CD4-positive, alpha-beta T cell (primary cell): Measurements from ENCODE around the gene PAX4. TPM values are rescaled to one million over a fixed set of nuclear protein-coding genes. Genes with fewer than 3 reads are reported as not detected.

ENCODE experiments used
- ATAC-seq: fragments of 200-7000 bp; cut with Tn5 transposase; one replicate; pipeline ENCODE4 v1.10.0; 2022; ENCODE audit warnings: mild to moderate bottlenecking; ENCODE audit not compliant: poor library complexity
- CTCF ChIA-PET: fragments of 350-600 bp; sonication (Branson Sonifier 250); formaldehyde crosslinking; loops from one replicate; lab custom pipeline; 2021; ENCODE audit warnings: antibody characterized with exemption, inconsistent platforms; lab: Charles Lee
- POLR2A ChIA-PET: fragments of 350-600 bp; sonication (Branson Sonifier 250); formaldehyde crosslinking; loops from one replicate; lab custom pipeline; 2021; ENCODE audit warnings: antibody characterized with exemption, inconsistent platforms; lab: Charles Lee
- DNase-seq, 14 experiments: peaks; one replicate each; pipeline ENCODE4 v3.0.0-alpha.2; 2013 to 2020; ENCODE audit warnings: mixed read lengths in 2 of 14
- H3K27ac ChIP-seq, 2 donors: one replicate each; pipeline versions ENCODE4 v1.5.1 to v1.7.0; 2013; ENCODE audit warnings: low read length in 2 of 2, low read depth in 1 of 2, mild to moderate bottlenecking in 1 of 2
- H3K27me3 ChIP-seq, 2 experiments: 1 replicate in 1 of 2; 2 replicates in 1 of 2; pipeline versions ENCODE4 v1.6.1 to v1.7.0; 2013; ENCODE audit warnings: low read length in 2 of 2, control low read depth in 1 of 2, mild to moderate bottlenecking in 1 of 2, moderate library complexity in 1 of 2; ENCODE audit not compliant: insufficient read depth in 2 of 2, control insufficient read depth in 1 of 2
- H3K36me3 ChIP-seq: one replicate; pipeline ENCODE4 v1.6.1; 2013; ENCODE audit warnings: low read length, control low read depth; ENCODE audit not compliant: insufficient read depth
- H3K4me1 ChIP-seq: one replicate; pipeline ENCODE4 v1.6.1; 2013; ENCODE audit warnings: low read length, control low read depth; ENCODE audit not compliant: insufficient read depth
- H3K4me3 ChIP-seq: one replicate; pipeline ENCODE4 v1.5.1; 2013; ENCODE audit warnings: mild to moderate bottlenecking, low read length, moderate library complexity
- H3K9me3 ChIP-seq, 2 experiments: 1 replicate in 1 of 2; 2 replicates in 1 of 2; pipeline versions ENCODE4 v1.6.1 to v1.7.0; 2013; ENCODE audit warnings: low read length in 2 of 2, mild to moderate bottlenecking in 2 of 2, control low read depth in 1 of 2, moderate library complexity in 1 of 2; ENCODE audit not compliant: control insufficient read depth in 1 of 2, insufficient read depth in 1 of 2
- H3K27ac Mint-ChIP-seq: one replicate; pipeline ENCODE4 v1.8.0; 2020; ENCODE audit warnings: mixed read lengths
- H3K27me3 Mint-ChIP-seq: one replicate; pipeline ENCODE4 v1.8.0; 2021; ENCODE audit warnings: mixed read lengths
- H3K36me3 Mint-ChIP-seq: one replicate; pipeline ENCODE4 v1.8.0; 2021; ENCODE audit warnings: low read depth, mixed read lengths
- H3K4me1 Mint-ChIP-seq: one replicate; pipeline ENCODE4 v1.8.0; 2021; ENCODE audit warnings: low read depth, mixed read lengths
- H3K4me3 Mint-ChIP-seq: one replicate; pipeline ENCODE4 v1.8.0; 2020; ENCODE audit warnings: mild to moderate bottlenecking, mixed read lengths
- H3K9me3 Mint-ChIP-seq: one replicate; pipeline ENCODE4 v1.8.0; 2020; ENCODE audit warnings: mixed read lengths
- CTCF ChIP-seq: fragments of 200-600 bp; IDR thresholded peaks from one replicate; pipeline ENCODE4 v1.8.0; 2022; ENCODE audit warnings: antibody characterized with exemption, mild to moderate bottlenecking
- intact Hi-C, 2 experiments: fragments of 100-400 bp; cut with DNase I in 1 of 2; cut with micrococcal nuclease in 1 of 2; formaldehyde crosslinking; loops; one replicate each; pipeline versions ENCODE4 v1.15.1 to v1.9.0; 2023 to 2025; cut with DNase I, micrococcal nuclease
- polyA plus RNA-seq, 2 donors: library from polyadenylated mRNA; unstranded; fragments of 120-200 nt; gene quantifications; one replicate each; pipeline ENCODE4 v1.2.1, GENCODE V29; 2013
- total RNA-seq, 174 experiments: library from RNA in 2 of 174; stranded (reverse) in 2 of 174; gene quantifications; one replicate each; pipeline ENCODE4 v1.2.3 and lab custom pipeline; 2021 to 2026

Gene PAX4, protein sequence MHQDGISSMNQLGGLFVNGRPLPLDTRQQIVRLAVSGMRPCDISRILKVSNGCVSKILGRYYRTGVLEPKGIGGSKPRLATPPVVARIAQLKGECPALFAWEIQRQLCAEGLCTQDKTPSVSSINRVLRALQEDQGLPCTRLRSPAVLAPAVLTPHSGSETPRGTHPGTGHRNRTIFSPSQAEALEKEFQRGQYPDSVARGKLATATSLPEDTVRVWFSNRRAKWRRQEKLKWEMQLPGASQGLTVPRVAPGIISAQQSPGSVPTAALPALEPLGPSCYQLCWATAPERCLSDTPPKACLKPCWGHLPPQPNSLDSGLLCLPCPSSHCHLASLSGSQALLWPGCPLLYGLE
- not detected for total RNA-seq
- polyA plus RNA-seq (2013, experiment 1 of 2) = not detected
- polyA plus RNA-seq (2013, experiment 2 of 2) = not detected
- 0 to 0.20 (median 0) reads per million in 172 experiments for total RNA-seq (lab: John Stamatoyannopoulos, UW)

GRCh38 chr7:127618042-127618441, at the start of gene PAX4:
Gene PAX4, minus strand, starts transcription at chr7:127618142. Its CDS starts 2,214 bp downstream, at chr7:127615928.
- no peak within 1 kb of the TSS for H3K27ac ChIP-seq
- H3K4me1 ChIP-seq = peaks cover 3% of the 10 kb centered on the region
- ChIA-PET CTCF (interaction anchor here (1.4 kb wide), 1 partner anchor 9 kb away, joined by 3 read pairs; no protein-coding TSS in a partner anchor), POLR2A (no interaction called here)
- ATAC-seq = no peak
- peaks cover 82% of the 10 kb centered on the region for H3K27me3 Mint-ChIP-seq
- no peak for TF ChIP-seq CTCF
- intact Hi-C loops = no loop called here
- no peaks in the 10 kb centered on the region for H3K36me3 ChIP-seq
- DNase-seq = no peak
- H3K27ac Mint-ChIP-seq = no peak within 1 kb of the TSS
- no peak within 1 kb of the TSS for H3K4me3 Mint-ChIP-seq
- no peaks in the 10 kb centered on the region for H3K36me3 Mint-ChIP-seq
- peaks cover 23 to 32% of the 10 kb centered on the region in 2 experiments for H3K27me3 ChIP-seq
- H3K9me3 ChIP-seq = no peaks in the 10 kb centered on the region
- no peak within 1 kb of the TSS for H3K4me3 ChIP-seq
- H3K4me1 Mint-ChIP-seq = no peaks in the 10 kb centered on the region
- no peaks in the 10 kb centered on the region for H3K9me3 Mint-ChIP-seq

DNA sequence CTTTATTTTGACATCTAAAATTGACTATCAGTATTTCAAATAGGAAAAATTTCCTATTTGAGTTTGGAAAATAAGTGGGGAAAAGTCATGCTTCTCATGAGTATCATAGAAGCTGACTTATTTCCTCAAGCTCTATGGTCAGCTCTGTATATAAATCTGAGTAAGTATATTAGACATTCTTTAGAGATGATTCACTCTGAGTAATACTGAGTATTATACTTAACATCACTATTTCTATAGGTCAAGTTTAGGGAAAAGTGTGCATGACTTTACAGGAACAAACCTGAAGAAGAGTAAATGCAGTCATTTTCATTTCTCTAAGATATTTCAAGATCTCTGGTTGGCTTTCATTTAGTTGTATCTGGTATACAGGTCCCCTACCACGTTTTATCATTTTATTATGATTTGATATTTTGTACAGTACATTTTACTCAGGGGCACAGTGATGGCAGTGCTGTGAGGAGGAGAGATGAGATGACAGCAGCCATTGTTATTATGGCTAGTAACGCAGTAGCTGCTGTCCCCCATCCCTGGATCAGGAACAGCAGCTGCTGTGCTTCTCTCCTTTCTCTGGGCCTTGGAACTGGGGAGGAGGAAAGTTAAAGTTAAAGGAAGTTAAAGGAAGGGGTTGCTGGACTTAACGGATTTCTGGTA, 49.2 kb upstream of the PAX4 start:
- H3K27ac ChIP-seq = no peak overlapping the region
- intact Hi-C loops = no loop called here
- no peaks in the 10 kb centered on the region for H3K4me1 ChIP-seq
- no peak overlapping the region for H3K4me3 ChIP-seq
- H3K36me3 Mint-ChIP-seq = peaks cover 65% of the 10 kb centered on the region
- ChIA-PET CTCF (no interaction called here), POLR2A (no interaction called here)
- no peaks in the 10 kb centered on the region for H3K9me3 Mint-ChIP-seq
- no peaks in the 10 kb centered on the region for H3K27me3 Mint-ChIP-seq
- peaks cover 64% of the 10 kb centered on the region for H3K4me1 Mint-ChIP-seq
- no peak for DNase-seq
- H3K27me3 ChIP-seq = no peaks in the 10 kb centered on the region
- H3K9me3 ChIP-seq = no peaks in the 10 kb centered on the region
- ATAC-seq = no peak
- no peak overlapping the region for H3K4me3 Mint-ChIP-seq
- peaks cover 17% of the 10 kb centered on the region for H3K36me3 ChIP-seq
- no peak for TF ChIP-seq CTCF
- H3K27ac Mint-ChIP-seq = no peak overlapping the region

GRCh38 chr7:127666602-127667001, 48.7 kb upstream of the PAX4 start:
- H3K36me3 Mint-ChIP-seq = peaks cover 64% of the 10 kb centered on the region
- no peak overlapping the region for H3K4me3 ChIP-seq
- H3K9me3 ChIP-seq = no peaks in the 10 kb centered on the region
- H3K27me3 ChIP-seq = no peaks in the 10 kb centered on the region
- H3K36me3 ChIP-seq = peaks cover 17% of the 10 kb centered on the region
- peaks cover 59% of the 10 kb centered on the region for H3K4me1 Mint-ChIP-seq
- intact Hi-C loops = no loop called here
- ChIA-PET POLR2A (no interaction called here), CTCF (no interaction called here)
- H3K27me3 Mint-ChIP-seq = no peaks in the 10 kb centered on the region
- no peaks in the 10 kb centered on the region for H3K9me3 Mint-ChIP-seq
- ATAC-seq = no peak
- no peak overlapping the region for H3K27ac Mint-ChIP-seq
- no peak for TF ChIP-seq CTCF
- no peaks in the 10 kb centered on the region for H3K4me1 ChIP-seq
- H3K4me3 Mint-ChIP-seq = no peak overlapping the region
- no peak overlapping the region for H3K27ac ChIP-seq
- no peak for DNase-seq
